Stimulated activated CD4-positive, alpha-beta T cell treated with anti-CD3 and anti-CD28 coated beads, TNF-alpha, amount 100 ng/mL, for 24 hours (primary cell): ENCODE data around the gene NOS2.
A peak's percentile ranks its signal among the peaks of the same experiment; 100 is the strongest.
"Not testable (repeated sequence)": the region's sequence is repeated elsewhere in the genome, so short reads cannot be mapped to it uniquely, and the experiment has no call there.

Experiments
- DNase-seq, 3 experiments: peaks; one replicate each; pipeline ENCODE4 v3.0.0-alpha.2; 2020; ENCODE audit warnings: low read depth in 3 of 3

NOS2 gene

GRCh38 chr17:27788919-27789318 lies 11.4 kb downstream of the NOS2 start:
- DNase-seq: no peak

- no peak for DNase-seq
These were observed 16.6 kb downstream of the NOS2 start for GRCh38 chr17:27783440-27784350.

GRCh38 chr17:27782791-27783206 lies 17.5 kb downstream of the NOS2 start:
- no peak for DNase-seq

DNA sequence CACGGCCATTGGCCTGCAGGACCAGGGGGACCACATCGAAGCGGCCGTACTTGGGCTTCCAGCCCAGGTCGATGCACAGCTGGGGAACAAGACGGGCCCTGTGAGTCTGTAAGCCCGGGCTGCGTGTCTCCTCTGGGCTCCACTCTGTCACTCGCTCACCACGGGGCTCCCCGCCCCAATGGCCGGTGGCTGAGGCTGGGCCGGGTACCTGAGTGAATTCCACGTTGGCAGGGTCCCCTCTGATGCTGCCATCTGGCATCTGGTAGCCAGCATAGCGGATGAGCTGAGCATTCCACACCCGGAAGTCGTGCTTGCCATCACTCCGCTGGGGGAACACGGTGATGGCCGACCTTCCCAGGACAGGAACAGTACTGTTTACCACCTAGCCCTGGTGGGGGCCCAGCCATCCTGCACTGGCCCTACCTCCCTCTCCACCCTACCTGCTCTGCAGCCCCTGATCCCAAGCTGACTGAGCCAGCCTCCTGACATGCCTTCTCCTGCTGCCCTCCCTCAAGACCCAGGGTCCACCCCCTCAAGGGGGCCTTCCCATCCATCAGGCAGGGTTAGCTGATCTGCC lies 19.4 kb downstream of the NOS2 start:
- DNase-seq: no peak

GRCh38 chr17:27780092-27780827 lies 20.1 kb downstream of the NOS2 start:
- DNase-seq: no peak

DNA sequence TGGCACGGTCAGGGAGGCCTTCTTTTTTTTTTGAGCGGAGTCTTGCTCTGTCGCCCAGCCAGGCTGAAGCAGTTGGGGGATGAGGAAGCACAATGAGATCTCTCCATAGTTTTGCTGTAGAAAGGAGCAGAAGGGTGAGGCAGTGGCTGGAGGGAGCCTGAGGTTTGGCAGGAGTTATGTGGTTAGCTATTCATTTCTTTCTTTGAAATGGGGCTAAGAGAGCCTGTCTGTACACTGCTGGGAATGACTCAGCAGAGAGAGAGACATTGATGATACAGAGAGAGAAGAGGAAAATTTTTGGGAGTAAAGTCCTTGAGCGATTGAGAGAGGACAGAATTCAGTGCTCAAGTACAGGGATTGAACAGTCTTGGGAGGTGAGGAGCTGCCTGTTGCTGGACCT lies 22.1 kb downstream of the NOS2 start:
- no peak for DNase-seq

DNA sequence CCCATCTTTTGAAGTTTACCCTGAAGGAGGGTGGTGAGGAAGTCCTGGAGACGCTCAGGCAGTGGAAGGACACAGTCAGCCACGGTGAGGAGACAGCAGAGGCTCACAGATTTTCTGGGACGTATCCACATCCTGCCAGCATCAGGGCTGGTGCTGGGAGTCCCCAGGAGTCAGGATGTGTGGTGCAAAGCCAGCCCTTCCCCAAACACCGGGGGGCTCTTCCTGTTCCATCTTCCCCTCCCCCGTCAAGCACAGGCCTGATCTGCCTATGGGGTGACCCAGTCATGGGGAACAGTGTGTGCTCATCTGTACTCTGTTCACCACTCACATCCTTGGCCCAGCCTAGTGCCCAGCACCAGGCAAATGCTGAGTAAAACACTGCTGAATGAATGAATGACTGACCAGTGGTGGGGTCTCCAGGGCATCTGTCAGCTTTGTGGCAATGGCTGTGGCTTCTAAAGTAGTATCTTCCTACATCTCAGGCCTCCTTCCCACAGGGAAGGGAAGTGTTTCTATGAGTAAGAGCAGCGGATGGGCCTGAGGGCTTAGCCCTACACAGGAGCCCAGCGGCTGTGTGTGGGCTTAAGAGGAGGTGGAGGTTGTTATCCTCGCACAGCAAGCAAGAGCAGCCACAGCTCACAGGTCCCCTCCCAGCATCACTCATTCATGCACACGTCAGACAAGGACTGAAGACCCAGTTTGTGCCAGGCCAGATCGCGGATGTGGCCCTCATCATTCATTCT lies 23.3 kb downstream of the NOS2 start:
- DNase-seq: no peak

DNA sequence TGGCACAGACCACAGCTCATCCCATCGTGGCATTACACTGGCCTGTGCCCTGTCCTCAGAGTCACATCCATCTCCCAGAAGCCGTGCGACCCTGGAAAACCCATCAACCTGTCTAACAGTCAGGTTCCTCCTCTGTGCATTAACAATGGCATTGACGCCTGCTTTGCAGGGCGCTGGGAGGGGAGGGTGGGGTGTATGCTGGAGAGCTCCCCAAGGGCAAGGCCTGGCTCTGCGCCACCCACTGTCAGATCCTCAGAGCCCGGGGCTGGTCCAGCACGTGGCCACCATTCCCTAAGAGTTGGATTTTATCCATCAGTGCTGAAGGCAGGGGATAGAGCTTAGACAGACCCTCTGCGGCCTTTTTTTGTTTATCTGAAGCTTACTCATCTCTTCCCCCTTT lies 28.7 kb downstream of the NOS2 start:
- DNase-seq: no peak

- no peak for DNase-seq
These were observed 29.5 kb downstream of the NOS2 start for GRCh38 chr17:27770877-27771276.

DNA sequence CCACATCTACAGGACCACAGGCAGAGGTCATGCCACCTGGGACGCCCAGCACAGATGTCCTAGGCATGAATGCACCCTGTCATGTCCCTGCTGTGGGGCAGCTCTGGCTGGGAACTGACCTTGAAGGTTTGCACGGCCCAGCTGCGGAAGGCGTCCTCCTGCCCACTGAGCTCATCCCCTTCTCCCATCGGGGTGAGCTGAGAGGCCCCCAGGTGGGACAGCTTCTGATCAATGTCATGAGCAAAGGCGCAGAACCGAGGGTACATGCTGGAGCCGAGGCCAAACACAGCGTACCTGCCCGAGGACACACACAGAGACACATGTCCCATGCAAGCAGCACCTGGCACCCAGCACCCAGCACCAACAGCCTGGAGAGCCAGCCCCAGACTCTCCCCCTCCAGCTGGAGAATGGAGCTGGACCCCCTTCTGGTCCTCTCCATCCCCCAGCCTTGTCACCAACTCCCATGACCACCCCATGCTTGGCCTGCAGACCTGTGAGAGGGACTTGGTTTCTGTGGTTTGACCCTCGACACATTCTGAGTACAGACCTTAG lies 31.4 kb downstream of the NOS2 start:
- DNase-seq: no peak

- no peak for DNase-seq
These were observed 33.9 kb downstream of the NOS2 start for GRCh38 chr17:27766438-27766837.

GRCh38 chr17:27765353-27765752 lies 35.0 kb downstream of the NOS2 start:
- no peak for DNase-seq

DNA sequence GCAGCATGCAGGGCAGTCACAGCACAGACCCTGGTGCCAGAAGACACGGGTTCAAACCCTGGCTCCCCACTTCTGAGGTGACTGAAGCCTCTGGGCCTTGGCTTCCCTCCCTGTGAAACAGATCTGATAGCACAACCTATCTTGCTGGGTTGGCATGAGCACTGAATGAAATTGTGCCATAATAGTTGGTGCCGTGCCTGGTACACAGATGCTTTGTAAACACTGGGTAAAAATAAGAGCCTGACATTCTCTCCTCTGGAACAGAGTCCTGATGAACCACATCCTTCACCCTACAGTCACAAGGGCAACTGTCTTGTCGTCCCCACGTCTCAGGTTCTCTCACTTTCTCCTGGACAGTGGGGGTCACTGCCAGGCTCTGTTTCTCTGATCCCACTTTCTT lies 35.7 kb downstream of the NOS2 start:
- DNase-seq: no peak

DNA sequence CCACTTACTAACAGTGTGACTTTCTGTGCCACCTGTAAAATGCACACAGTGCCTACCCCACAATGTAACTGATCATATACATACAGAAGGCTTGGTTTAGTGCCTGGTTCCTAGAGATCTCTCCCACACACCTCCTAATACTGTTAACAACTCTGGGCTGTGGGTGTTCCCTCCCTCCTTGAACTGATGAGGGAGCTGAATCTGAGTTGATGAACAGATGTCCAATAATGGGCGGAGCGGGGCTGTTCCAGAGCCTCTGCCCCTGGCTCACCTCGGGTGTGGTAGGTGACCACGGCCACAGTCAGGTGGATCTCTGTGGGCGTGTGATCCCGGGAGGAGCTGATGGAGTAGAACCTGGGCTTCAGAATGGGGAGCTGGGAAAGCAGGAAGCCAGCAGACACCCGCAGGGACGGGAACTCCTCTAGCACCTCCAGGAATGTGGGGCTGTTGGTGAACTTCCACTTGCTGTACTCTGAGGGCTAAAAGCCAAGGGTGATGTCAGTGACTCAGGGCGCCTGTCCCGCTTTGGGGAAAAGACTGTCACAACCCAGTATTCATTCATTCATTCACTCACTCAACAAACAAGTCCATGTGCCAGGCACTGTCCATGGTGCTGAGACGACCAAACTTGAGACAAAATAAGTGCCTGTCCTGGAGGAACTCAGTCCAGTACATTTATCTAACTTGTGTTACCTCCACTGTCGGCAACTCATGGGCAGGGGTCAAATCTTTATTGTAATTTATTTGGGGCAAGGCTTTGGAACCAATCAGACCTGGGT lies 37.6 kb downstream of the NOS2 start:
- peak in 1 of 3 experiments; percentile 11 for DNase-seq

GRCh38 chr17:27760931-27761330 lies 39.4 kb downstream of the NOS2 start:
- DNase-seq: not testable (repeated sequence)

- DNase-seq: peak; percentile 55 to 73 (median 57)
These were observed 40.1 kb downstream of the NOS2 start for GRCh38 chr17:27760069-27760885.

DNA sequence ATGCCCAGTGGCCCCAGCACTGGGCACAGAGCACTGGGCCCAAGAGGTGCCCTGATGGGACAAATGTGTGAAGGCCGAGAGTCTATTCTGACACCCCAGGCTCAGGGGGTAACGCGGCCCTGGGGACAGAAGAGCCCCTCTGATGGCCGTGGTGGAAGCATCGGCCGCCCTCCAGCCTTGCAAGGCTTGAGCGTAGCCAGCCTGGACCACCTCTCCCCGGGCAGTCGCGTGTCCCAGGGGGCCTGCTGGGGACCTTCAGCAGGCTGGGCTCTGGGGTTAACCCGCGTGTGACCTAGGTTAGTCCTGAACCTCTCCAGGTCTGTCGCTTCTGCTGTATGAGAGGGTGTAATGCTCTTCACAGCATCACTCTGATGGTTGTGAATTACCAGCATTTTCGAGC lies 40.8 kb downstream of the NOS2 start:
- DNase-seq: no peak

DNA sequence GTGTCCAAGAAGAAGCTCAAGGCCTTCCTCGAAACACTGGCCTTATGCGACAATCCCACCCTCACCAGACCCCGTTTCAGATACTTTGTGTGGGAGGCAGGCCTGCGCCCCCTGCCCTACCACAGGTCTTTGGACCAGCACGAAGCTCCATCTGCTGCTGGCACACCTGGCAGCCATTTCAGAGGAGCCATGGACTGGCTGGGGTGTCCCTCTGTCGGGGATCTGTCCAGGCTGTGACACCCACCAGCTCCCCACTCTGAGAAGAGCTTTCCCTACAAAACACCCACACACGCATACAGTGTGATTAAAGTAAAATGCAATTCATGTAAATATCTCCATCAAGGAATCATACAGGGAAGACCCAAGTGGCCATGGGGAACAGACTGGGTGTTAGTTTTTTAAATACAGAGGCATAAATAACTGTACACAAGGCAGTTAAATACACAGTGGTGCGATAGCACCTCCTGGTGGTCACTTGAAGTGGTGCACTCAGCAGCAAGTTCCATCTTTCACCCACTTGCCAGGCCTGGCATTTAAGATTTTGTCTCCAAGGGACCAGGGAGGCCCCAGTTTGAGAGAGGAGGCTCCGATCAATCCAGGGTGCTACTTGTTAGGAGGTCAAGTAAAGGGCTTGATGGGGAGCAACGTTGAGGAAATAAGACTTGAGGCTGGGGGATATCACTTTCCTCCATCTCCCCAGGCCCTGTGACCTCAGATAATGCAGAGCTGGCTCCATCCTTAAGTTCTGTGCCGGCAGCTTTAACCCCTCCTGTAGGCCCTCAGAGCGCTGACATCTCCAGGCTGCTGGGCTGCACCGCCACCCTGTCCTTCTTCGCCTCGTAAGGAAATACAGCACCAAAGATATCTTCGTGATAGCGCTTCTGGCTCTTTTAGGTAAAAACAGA lies 43.6 kb downstream of the NOS2 start:
- peak; percentile 16 to 63 (median 22) for DNase-seq
